HG02623 (cell line): ENCODE data around the gene SPG11.
"Not testable (repeated sequence)": the region's sequence is repeated elsewhere in the genome, so short reads cannot be mapped to it uniquely, and the experiment has no call there.

Experiments
- ATAC-seq: cut with Tn5 transposase; IDR thresholded peaks from one replicate; pipeline ENCODE4 v1.9.1; 2021; ENCODE audit warnings: moderate library complexity; ENCODE audit not compliant: unreplicated experiment

Gene SPG11

GRCh38 chr15:44565387-44566154 lies 97.9 kb downstream of the SPG11 start:
- ATAC-seq, result no peak

GRCh38 chr15:44560926-44561325 lies 102.5 kb downstream of the SPG11 start:
- not testable (repeated sequence) for ATAC-seq

- no peak for ATAC-seq
Measured at GRCh38 chr15:44554934-44555723, 108.3 kb downstream of the SPG11 start.

GRCh38 chr15:44550734-44551133 lies 112.7 kb downstream of the SPG11 start:
- ATAC-seq, result no peak

- ATAC-seq, result no peak
Measured at GRCh38 chr15:44550256-44550655, 113.2 kb downstream of the SPG11 start.

- ATAC-seq, result not testable (repeated sequence)
Measured at GRCh38 chr15:44549152-44549551, 114.3 kb downstream of the SPG11 start.

GRCh38 chr15:44545913-44546802 lies 117.3 kb downstream of the SPG11 start:
- no peak for ATAC-seq

- not testable (repeated sequence) for ATAC-seq
Measured at GRCh38 chr15:44544745-44545144, 118.7 kb downstream of the SPG11 start.

GRCh38 chr15:44542596-44542995 lies 120.9 kb downstream of the SPG11 start:
- no peak for ATAC-seq

GRCh38 chr15:44541282-44541958 lies 122.0 kb downstream of the SPG11 start:
- no peak for ATAC-seq

GRCh38 chr15:44537735-44538240 lies 125.7 kb downstream of the SPG11 start:
- ATAC-seq, result no peak

GRCh38 chr15:44536962-44537734 lies 126.3 kb downstream of the SPG11 start, which contains the start of gene EIF3J:
Gene EIF3J, plus strand, starts transcription at chr15:44537147. Its CDS starts 48 bp downstream, at chr15:44537195.
- peak; percentile 84 for ATAC-seq

GRCh38 chr15:44536302-44536961 lies 127.0 kb downstream of the SPG11 start:
- peak; percentile 56 for ATAC-seq

GRCh38 chr15:44535523-44536301 lies 127.8 kb downstream of the SPG11 start:
- no peak for ATAC-seq

- no peak for ATAC-seq
Measured at GRCh38 chr15:44535092-44535491, 128.4 kb downstream of the SPG11 start.

- ATAC-seq, result no peak
Measured at GRCh38 chr15:44532689-44533088, 130.8 kb downstream of the SPG11 start.

GRCh38 chr15:44532275-44532674 lies 131.2 kb downstream of the SPG11 start:
- not testable (repeated sequence) for ATAC-seq

GRCh38 chr15:44530653-44531052 lies 132.8 kb downstream of the SPG11 start:
- ATAC-seq, result no peak
